ENCODE measurements around the gene TMPRSS11D.

TMPRSS11D gene

GRCh38 chr4:67885762-67886161 is 2.0 kb upstream of the TMPRSS11D start:
- no peak for TF ChIP-seq POLR2AphosphoS5 (IDR thresholded peaks at IDR 0.05; ENCODE audit: low read depth, low read length)
- no peak for TF ChIP-seq REST (IDR thresholded peaks at IDR 0.05; ENCODE audit: insufficient read depth in 1 of 2, low read depth in 2 of 2, low read length in 2 of 2)
- TF ChIP-seq TAF1 (IDR thresholded peaks at IDR 0.05; ENCODE audit: borderline replicate concordance, insufficient read depth, low read length), result no peak; the same call in 1 of the 2 replicates
- no peak for TF ChIP-seq SIN3A (IDR thresholded peaks at IDR 0.05; ENCODE audit: borderline replicate concordance, insufficient read depth, low read length)
- TF ChIP-seq FOXP2 (optimal IDR thresholded peaks at IDR 0.05; ENCODE audit: borderline replicate concordance, extremely low read depth, extremely low read length, insufficient read depth), result no peak

GRCh38 chr4:67884701-67885100 is 899 bp upstream of the TMPRSS11D start:
- TF ChIP-seq SIN3A (IDR thresholded peaks at IDR 0.05; ENCODE audit: borderline replicate concordance, insufficient read depth, low read length) (no peak), TAF1 (IDR thresholded peaks at IDR 0.05; ENCODE audit: borderline replicate concordance, insufficient read depth, low read length) (no peak), POLR2AphosphoS5 (IDR thresholded peaks at IDR 0.05; ENCODE audit: low read depth, low read length) (no peak), FOXP2 (optimal IDR thresholded peaks at IDR 0.05; ENCODE audit: borderline replicate concordance, extremely low read depth, extremely low read length, insufficient read depth) (no peak), REST (IDR thresholded peaks at IDR 0.05; ENCODE audit: insufficient read depth in 1 of 2, low read depth in 2 of 2, low read length in 2 of 2) (no peak)

GRCh38 chr4:67883458-67883857 is 344 bp downstream of the TMPRSS11D start:
- TF ChIP-seq TAF1 (IDR thresholded peaks at IDR 0.05; ENCODE audit: borderline replicate concordance, insufficient read depth, low read length) (no peak), FOXP2 (optimal IDR thresholded peaks at IDR 0.05; ENCODE audit: borderline replicate concordance, extremely low read depth, extremely low read length, insufficient read depth) (no peak), SIN3A (IDR thresholded peaks at IDR 0.05; ENCODE audit: borderline replicate concordance, insufficient read depth, low read length) (no peak), POLR2AphosphoS5 (IDR thresholded peaks at IDR 0.05; ENCODE audit: low read depth, low read length) (no peak), REST (IDR thresholded peaks at IDR 0.05; ENCODE audit: insufficient read depth in 1 of 2, low read depth in 2 of 2, low read length in 2 of 2) (no peak)

- no peak for TF ChIP-seq TAF1 (IDR thresholded peaks at IDR 0.05; ENCODE audit: borderline replicate concordance, insufficient read depth, low read length)
- TF ChIP-seq REST (IDR thresholded peaks at IDR 0.05; ENCODE audit: insufficient read depth in 1 of 2, low read depth in 2 of 2, low read length in 2 of 2), result no peak
- TF ChIP-seq POLR2AphosphoS5 (IDR thresholded peaks at IDR 0.05; ENCODE audit: low read depth, low read length), result no peak
Observed at GRCh38 chr4:67880866-67881610, 2.8 kb downstream of the TMPRSS11D start.

Data from PFSK-1 (cell line).